Measurements from ENCODE around the gene PSMD7. TPM values are rescaled to one million over a fixed set of nuclear protein-coding genes. Genes with fewer than 3 reads are reported as not detected.

PSMD7 gene
- total and polyA plus RNA-seq, 2 experiments from 2014 or later = 116 to 165 TPM

GRCh38 chr16:74257061-74257460 lies 39.6 kb upstream of the PSMD7 start:
- no peak overlapping the region for H3K27ac Mint-ChIP-seq
- Histone ChIP-seq H2AFZ (no peak overlapping the region), H3K27me3 (ENCODE audit: insufficient read depth) (no peaks in the 10 kb centered on the region), H3K79me2 (replicated peaks; ENCODE audit: insufficient read depth) (no peaks in the 10 kb centered on the region), H4K20me1 (replicated peaks; ENCODE audit: insufficient read depth) (no peaks in the 10 kb centered on the region), H3K27ac (ENCODE audit: low read depth) (no peak overlapping the region), H3K9me2 (ENCODE audit: insufficient read depth) (0 out of 2 replicates have a peak, but pooled peaks cover 9% of the 10 kb centered on the region), H3K4me2 (no peak overlapping the region), H3F3A (replicated peaks; ENCODE audit: low read depth) (no peaks in the 10 kb centered on the region), H3K36me3 (ENCODE audit: insufficient read depth) (no peaks in the 10 kb centered on the region), H3K4me1 (ENCODE audit: insufficient read depth) (no peaks in the 10 kb centered on the region), H3K4me3 (no peak overlapping the region)
- no peak for TF ChIP-seq EZH2phosphoT487 (IDR thresholded peaks at IDR 0.05; ENCODE audit: unreplicated experiment)
- no peak for TF ChIP-seq CTCF (conservative IDR thresholded peaks at IDR 0.05; ENCODE audit: low read depth in 2 of 2)
- TF ChIP-seq EZH2 (IDR thresholded peaks at IDR 0.05; ENCODE audit: low read depth, unreplicated experiment) = no peak
- no peak for TF ChIP-seq NANOG (IDR thresholded peaks at IDR 0.05; ENCODE audit: borderline replicate concordance)
- no peak for TF ChIP-seq ETS1 (IDR thresholded peaks at IDR 0.05)
- no peak for TF ChIP-seq REST (IDR thresholded peaks at IDR 0.05; ENCODE audit: unreplicated experiment)
- no peak for TF ChIP-seq POLR2AphosphoS5 (IDR thresholded peaks at IDR 0.05; ENCODE audit: low read depth)
- no peak for TF ChIP-seq CREB1 (CRISPR knock-in tag; IDR thresholded peaks at IDR 0.05; ENCODE audit: low read depth)
- TF ChIP-seq JUNB (IDR thresholded peaks at IDR 0.05; ENCODE audit: unreplicated experiment) = no peak
- no peak for TF ChIP-seq ZNF462 (CRISPR knock-in tag; IDR thresholded peaks at IDR 0.05)
- no peaks in the 10 kb centered on the region for H3K9me3 Mint-ChIP-seq
- no peak overlapping the region for H3K4me3 Mint-ChIP-seq
- H3K4me1 Mint-ChIP-seq = peaks cover 2% of the 10 kb centered on the region; the same call in 1 of the 3 replicates
- ATAC-seq (no peak), DNase-seq (ENCODE audit: low spot score) (no peak)
- peaks cover 8% of the 10 kb centered on the region for H3K27me3 Mint-ChIP-seq (ENCODE audit: insufficient read depth, low read depth, poor library complexity)
- H3K36me3 Mint-ChIP-seq (ENCODE audit: low read depth) = no peaks in the 10 kb centered on the region

Data from GM23338 (cell line).